Testis (tissue), 2 donors: ENCODE data around the gene ERMN.

Experiments
- CTCF ChIP-seq, 3 experiments: fragments of 450-650 bp in 2 of 3; fragments of 200-600 bp in 1 of 3; sonication (generic) in 1 of 3; IDR thresholded peaks; one replicate each; pipeline ENCODE4 v1.5.1; 2016 to 2019; ENCODE audit warnings: antibody characterized with exemption in 3 of 3, mild to moderate bottlenecking in 2 of 3, moderate library complexity in 1 of 3
- POLR2A ChIP-seq: fragments of 450-650 bp; IDR thresholded peaks from one replicate; pipeline ENCODE4 v1.6.1; 2017; ENCODE audit warnings: antibody characterized with exemption, mild to moderate bottlenecking, moderate library complexity

- TF ChIP-seq CTCF (IDR thresholded peaks at IDR 0.05) (no peak), POLR2A (no peak)
These were observed 4.2 kb downstream of the ERMN start for GRCh38 chr2:157321466-157321865.
